ENCODE data around the gene VIT. TPM values are rescaled to one million over a fixed set of nuclear protein-coding genes. Genes with fewer than 3 reads are reported as not detected.

The VIT gene
- total RNA-seq, 1 donor from 2014 or later: not detected

GRCh38 chr2:36785179-36785795 is 88.8 kb downstream of the VIT start:
- Histone ChIP-seq H3K79me2 (ENCODE audit: low read depth) (no peaks in the 10 kb centered on the region), H2AFZ (replicated peaks) (peak overlapping the region; percentile 91), H3K4me3 (no peak overlapping the region), H3K27ac (no peak overlapping the region), H3K4me2 (no peak overlapping the region), H3K4me1 (no peaks in the 10 kb centered on the region), H3F3A (ENCODE audit: low read depth) (no peaks in the 10 kb centered on the region), H3K9me3 (ENCODE audit: low read depth) (no peaks in the 10 kb centered on the region), H4K20me1 (ENCODE audit: low read depth) (no peaks in the 10 kb centered on the region), H3K27me3 (no peaks in the 10 kb centered on the region), H3K36me3 (no peaks in the 10 kb centered on the region), H3K9ac (no peak overlapping the region)
- H3K27ac Mint-ChIP-seq: no peak overlapping the region
- peaks cover 17% of the 10 kb centered on the region for H3K4me1 Mint-ChIP-seq
- H3K36me3 Mint-ChIP-seq: no peaks in the 10 kb centered on the region
- no peak overlapping the region for H3K4me3 Mint-ChIP-seq
- DNase-seq (ENCODE audit: low spot score): peak; percentile 69
- no peaks in the 10 kb centered on the region for H3K9me3 Mint-ChIP-seq
- H3K27me3 Mint-ChIP-seq (ENCODE audit: insufficient read depth, low read depth): no peaks in the 10 kb centered on the region
- TF ChIP-seq CTCF (IDR thresholded peaks at IDR 0.05) (peak; percentile 98), EZH2 (IDR thresholded peaks at IDR 0.05) (no peak)

- Mint-ChIP-seq H3K4me1 (peaks cover 6% of the 10 kb centered on the region), H3K4me3 (no peak overlapping the region), H3K27me3 (ENCODE audit: insufficient read depth, low read depth) (no peaks in the 10 kb centered on the region), H3K36me3 (no peaks in the 10 kb centered on the region), H3K9me3 (no peaks in the 10 kb centered on the region), H3K27ac (no peak overlapping the region)
- no peak overlapping the region for H3K4me3 ChIP-seq
- H2AFZ ChIP-seq (replicated peaks): no peak overlapping the region
- H3K36me3 ChIP-seq: no peaks in the 10 kb centered on the region
- H3K9me3 ChIP-seq (ENCODE audit: low read depth): no peaks in the 10 kb centered on the region
- TF ChIP-seq EZH2phosphoT487 (IDR thresholded peaks at IDR 0.05): no peak
- no peak for TF ChIP-seq EZH2 (IDR thresholded peaks at IDR 0.05)
- no peak for TF ChIP-seq CTCF (IDR thresholded peaks at IDR 0.05)
- H3K27ac ChIP-seq: no peak overlapping the region
- DNase-seq (ENCODE audit: low spot score): no peak
- H3K9ac ChIP-seq: no peak overlapping the region
- no peaks in the 10 kb centered on the region for H3K4me1 ChIP-seq
- no peak overlapping the region for H3K4me2 ChIP-seq
- no peaks in the 10 kb centered on the region for H3K79me2 ChIP-seq (ENCODE audit: low read depth)
- no peaks in the 10 kb centered on the region for H3K27me3 ChIP-seq
- H4K20me1 ChIP-seq (ENCODE audit: low read depth): no peaks in the 10 kb centered on the region
- no peaks in the 10 kb centered on the region for H3F3A ChIP-seq (ENCODE audit: low read depth)
Measured at GRCh38 chr2:36789181-36789804, 92.8 kb downstream of the VIT start.

- Histone ChIP-seq H3K4me1 (no peaks in the 10 kb centered on the region), H3K36me3 (no peaks in the 10 kb centered on the region), H3F3A (ENCODE audit: low read depth) (no peaks in the 10 kb centered on the region), H3K9ac (no peak overlapping the region), H2AFZ (replicated peaks) (no peak overlapping the region), H4K20me1 (ENCODE audit: low read depth) (no peaks in the 10 kb centered on the region), H3K9me3 (ENCODE audit: low read depth) (no peaks in the 10 kb centered on the region), H3K79me2 (ENCODE audit: low read depth) (no peaks in the 10 kb centered on the region), H3K27ac (no peak overlapping the region), H3K4me2 (no peak overlapping the region), H3K27me3 (no peaks in the 10 kb centered on the region), H3K4me3 (no peak overlapping the region)
- H3K36me3 Mint-ChIP-seq: no peaks in the 10 kb centered on the region
- H3K4me1 Mint-ChIP-seq: no peaks in the 10 kb centered on the region
- no peak overlapping the region for H3K4me3 Mint-ChIP-seq
- TF ChIP-seq EZH2phosphoT487 (IDR thresholded peaks at IDR 0.05): no peak
- TF ChIP-seq EZH2 (IDR thresholded peaks at IDR 0.05): no peak
- DNase-seq (ENCODE audit: low spot score): no peak
- H3K27me3 Mint-ChIP-seq (ENCODE audit: insufficient read depth, low read depth): no peaks in the 10 kb centered on the region
- no peak overlapping the region for H3K27ac Mint-ChIP-seq
- no peaks in the 10 kb centered on the region for H3K9me3 Mint-ChIP-seq
Measured at GRCh38 chr2:36792951-36793350, 96.4 kb downstream of the VIT start.
